ENCODE results near the gene CELF4.

The CELF4 gene

GRCh38 chr18:37440206-37440605, 125.4 kb downstream of the CELF4 start:
- DNase-seq (ENCODE audit: low read depth), result no peak

DNA sequence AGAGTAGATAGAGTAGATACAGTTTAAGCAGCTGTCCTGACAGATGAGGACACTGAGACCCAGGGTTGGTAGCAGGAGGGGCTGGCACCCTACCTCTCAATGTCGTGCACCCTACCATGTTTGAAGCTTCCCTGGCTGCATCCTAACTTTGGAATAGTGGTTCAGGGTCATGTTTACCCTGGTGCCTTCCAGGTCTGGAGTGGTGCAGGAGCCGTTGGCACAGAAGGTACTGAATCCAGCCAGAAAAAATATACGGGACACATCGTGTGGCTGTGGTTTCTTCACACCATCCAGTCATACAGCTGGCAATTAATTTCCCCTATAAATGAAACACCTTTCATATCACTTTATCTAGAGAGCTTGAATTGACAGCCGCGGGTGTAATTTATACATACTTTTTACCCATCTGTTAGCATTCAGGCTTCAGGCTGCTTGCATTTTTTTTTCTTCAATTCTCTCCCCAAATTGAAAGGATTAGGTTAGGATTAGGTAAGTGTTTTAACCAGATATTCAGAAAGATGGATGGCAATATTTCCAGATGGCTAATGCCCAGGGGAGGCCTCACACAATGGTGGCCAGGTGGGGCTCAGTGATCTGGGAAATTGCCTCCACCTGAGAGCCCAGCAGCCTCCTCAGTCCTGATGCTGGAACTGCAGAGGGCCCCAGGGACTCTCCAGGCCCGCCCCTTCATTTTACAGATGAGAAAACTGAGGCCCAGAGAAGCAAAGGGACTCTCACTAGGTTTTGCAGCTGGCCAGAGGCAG, 127.0 kb downstream of the CELF4 start:
- no peak for DNase-seq (ENCODE audit: low read depth)

DNA sequence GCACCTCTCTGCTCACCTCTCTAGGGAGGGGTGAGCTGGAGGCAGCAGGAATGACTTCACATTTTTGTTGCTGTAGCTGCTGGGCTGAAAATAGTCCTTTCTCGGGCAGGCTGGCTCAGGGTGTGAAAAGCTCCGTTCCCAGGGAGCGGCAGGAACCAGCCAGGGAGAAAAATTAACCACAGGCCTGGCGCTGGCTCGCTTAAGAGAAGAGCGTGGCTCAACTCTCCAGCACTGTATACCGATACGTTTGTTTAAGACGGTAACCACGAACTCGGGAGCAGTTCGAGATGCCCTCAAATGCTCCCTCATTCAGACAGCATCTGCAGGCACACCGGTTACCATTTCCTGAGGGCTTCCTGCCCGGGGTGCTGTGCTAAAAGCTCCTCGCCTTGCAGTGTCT, 129.6 kb downstream of the CELF4 start:
- DNase-seq (ENCODE audit: low read depth), result no peak

GRCh38 chr18:37435150-37435867, 130.3 kb downstream of the CELF4 start:
- DNase-seq (ENCODE audit: low read depth), result no peak

- DNase-seq (ENCODE audit: low read depth), result no peak
Measured at GRCh38 chr18:37434161-37434860, 131.3 kb downstream of the CELF4 start.

DNA sequence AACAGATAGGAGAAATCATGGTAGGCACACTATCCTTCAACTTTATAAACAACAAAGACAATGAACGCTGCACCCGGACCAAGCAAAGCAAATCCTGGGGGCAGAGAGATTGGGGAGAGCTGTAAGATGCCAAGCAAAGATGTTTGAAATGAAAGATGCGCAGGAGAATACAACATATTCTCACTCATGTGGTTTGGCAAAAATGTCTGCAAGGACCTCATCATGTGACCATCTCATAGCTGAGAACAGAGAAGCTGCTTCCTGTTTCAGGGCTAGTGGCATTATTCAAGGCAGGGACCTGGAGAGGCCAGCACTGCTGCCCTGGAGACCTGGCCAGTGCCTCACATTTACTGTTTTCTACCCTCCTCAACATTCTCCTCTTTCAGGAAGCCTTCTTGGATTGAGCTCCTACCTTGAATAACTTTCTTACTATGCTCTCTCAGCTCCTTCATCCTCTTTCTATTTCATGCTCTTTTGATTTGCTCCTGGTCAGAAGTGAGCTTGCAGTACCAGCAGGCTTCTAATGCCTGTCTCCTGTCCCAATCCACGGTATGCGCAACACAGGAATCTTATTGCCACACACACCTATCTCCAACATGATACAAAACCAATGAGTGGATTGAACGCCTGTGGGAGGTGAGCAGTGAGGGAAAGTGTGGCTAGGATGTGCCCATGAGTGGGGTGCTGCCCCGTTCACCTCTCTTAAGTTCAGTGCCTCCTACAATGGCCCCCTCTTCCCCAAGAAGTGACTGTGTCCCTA, 133.0 kb downstream of the CELF4 start:
- no peak for DNase-seq (ENCODE audit: low read depth)

GRCh38 chr18:37430357-37431076, 135.1 kb downstream of the CELF4 start:
- DNase-seq (ENCODE audit: low read depth), result no peak

GRCh38 chr18:37429791-37430190, 135.8 kb downstream of the CELF4 start:
- DNase-seq (ENCODE audit: low read depth), result no peak

DNA sequence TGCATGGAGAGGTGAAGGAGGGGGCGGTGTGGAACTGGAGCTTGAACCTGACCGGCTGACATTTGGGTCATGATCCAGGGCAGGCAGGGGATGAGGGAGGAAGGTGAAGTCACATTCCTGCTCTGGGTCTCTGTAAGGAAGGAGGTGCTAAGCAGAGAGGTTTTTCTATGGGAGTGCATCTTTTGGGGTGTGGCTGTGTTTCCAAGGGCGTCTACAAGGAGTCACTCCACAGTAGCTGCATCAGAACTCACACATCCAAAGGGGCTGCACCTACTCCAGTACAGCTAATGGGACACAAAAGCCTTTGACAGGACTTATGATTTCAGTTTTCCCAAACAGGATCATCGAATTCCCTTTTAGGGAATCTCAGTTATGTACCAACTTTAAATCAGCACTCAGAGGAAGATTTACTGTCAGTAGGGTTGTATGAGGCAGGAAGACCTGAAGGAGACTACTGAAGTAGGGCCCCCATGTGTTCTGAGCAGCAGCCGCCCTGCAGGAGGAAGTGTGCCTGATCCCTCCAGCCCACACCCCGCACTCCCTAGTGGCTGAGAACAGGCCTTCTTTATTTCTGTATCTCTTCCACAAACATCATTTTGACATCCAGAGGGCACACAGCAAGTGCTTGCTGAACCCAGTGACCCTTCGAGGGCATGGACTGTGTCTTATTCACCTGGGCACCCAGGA, 137.2 kb downstream of the CELF4 start:
- DNase-seq (ENCODE audit: low read depth), result no peak

DNA sequence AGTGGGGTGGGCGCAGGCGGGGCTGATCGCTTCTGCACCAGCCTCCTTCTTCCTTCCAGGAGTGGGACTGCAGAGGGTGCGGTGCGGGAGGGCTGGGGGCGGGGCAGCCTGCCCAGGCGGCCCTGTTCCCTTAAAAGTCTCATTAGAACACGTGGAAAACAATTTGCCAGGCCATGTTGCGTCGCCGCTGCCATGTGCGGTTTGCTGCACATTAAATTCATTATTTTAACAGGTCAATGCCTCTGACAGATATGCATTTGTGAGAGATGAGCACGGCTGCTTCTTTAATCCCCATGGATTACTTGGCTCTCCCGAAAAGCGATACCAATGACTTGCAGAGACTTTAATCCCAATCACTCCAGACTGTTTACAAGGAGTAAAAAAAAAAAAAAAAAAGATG, 139.0 kb downstream of the CELF4 start:
- DNase-seq (ENCODE audit: low read depth), result no peak

- no peak for DNase-seq (ENCODE audit: low read depth)
Measured at GRCh38 chr18:37425222-37425621, 140.4 kb downstream of the CELF4 start.

DNA sequence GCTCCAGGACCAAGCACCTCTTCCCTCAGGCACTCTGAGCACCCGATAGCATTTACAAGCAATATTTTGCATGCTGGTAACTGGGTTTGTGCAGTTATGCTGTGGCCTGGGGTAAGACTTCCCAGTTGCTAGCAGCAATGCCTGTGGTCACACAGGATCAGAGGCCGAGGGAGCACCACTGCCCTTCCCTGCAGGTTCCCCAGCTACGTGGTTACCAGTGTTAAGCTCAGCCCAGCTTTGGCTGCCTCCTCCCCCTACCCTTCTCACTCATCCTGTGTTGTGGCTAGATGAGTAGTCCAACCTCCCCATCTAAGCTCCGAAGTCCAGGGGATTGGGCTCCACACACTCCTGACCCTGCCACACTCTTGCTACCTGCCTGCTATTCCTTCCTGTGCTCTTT, 141.1 kb downstream of the CELF4 start:
- DNase-seq (ENCODE audit: low read depth), result no peak

GRCh38 chr18:37422596-37422995, 143.0 kb downstream of the CELF4 start:
- DNase-seq (ENCODE audit: low read depth), result no peak

GRCh38 chr18:37422116-37422515, 143.5 kb downstream of the CELF4 start:
- no peak for DNase-seq (ENCODE audit: low read depth)

- no peak for DNase-seq (ENCODE audit: low read depth)
Measured at GRCh38 chr18:37421341-37422077, 144.1 kb downstream of the CELF4 start.

- DNase-seq (ENCODE audit: low read depth), result no peak
Measured at GRCh38 chr18:37420315-37420880, 145.2 kb downstream of the CELF4 start.

DNA sequence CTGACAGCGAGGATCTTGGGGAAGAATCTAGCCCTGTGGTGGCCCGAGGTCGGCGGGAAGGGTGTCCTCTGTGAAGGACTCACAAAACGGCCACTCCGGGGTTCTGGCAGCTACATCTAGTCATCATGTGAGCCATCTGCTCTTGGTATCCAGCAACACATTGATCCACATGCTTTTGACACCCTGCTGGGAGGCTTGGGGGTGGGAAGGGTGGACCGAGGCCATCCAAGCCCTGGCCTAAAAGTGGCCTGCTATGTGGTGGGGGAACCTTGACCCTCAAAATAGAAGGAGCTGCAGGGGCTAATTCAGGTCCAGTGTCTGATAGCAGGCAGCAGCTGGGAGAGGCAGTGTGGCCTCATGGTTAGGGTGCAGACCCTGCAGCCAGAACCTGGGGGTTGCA, 145.7 kb downstream of the CELF4 start:
- DNase-seq (ENCODE audit: low read depth), result no peak

DNA sequence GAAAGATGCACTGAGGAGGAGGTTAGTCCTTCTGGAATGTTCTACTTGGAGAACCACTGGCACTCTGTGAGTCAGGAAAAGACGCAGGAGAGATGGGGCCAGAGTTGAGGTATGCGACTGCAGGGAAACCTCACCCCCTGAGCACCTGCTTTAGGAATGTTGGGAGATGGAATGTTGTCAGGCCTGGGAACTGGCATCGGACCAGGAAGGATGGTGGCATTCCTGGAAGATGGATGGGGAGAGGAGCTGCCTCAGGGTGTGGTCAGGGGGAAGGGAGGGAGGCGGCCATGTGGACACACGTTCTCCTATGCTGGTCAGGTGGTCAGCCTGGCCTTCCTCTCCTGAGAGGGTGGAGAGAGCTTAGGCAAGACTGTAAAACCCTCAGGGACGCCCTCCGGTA, 146.3 kb downstream of the CELF4 start:
- DNase-seq (ENCODE audit: low read depth), result no peak

DNA sequence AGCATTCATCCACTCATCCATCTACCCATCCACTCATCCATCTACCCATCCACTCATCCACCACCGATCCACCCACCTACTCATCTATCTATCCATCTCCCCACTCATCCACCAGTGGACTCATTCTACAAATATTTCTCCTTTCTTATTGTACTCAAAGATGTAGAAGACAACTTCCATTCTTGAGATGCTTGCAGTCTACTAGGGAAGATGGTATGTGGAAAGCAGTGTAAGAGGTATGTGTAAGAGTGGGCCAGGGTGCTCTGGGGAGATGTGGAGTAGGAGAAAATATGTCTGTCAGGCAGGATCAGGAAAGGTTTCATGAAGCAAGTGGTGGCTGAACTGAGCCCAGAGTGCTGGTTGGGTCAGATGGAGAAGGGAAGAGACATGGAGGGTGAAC, 150.8 kb downstream of the CELF4 start:
- no peak for DNase-seq (ENCODE audit: low read depth)

DNA sequence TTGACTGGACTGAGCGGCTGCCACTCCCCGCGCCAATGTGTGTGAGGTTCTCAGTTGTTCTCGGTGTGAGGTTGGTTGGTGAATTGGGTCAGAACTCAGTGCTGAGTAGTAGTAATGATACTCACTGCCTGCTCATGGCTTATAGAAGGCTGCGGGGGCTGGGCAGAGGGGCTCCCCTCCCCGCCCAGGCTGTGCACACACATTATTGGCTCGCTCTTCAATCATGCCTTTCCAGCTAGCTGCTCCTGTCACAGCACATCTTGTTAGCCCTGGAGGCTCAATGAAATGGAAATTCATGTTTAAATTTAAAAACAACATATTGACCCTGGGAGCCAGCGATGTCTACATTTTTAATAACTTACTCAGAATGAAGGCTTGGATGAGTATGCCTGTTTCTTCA, 152.8 kb downstream of the CELF4 start:
- no peak for DNase-seq (ENCODE audit: low read depth)

All from stimulated activated CD8-positive, alpha-beta memory T cell treated with anti-CD3 and anti-CD28 coated beads, Interleukin-7, amount 100 ng/mL, for 24 hours (primary cell).